Brain microvascular endothelial cell (primary cell): Measurements from ENCODE around the gene NDEL1.

Experiments used
- DNase-seq: peaks from one replicate; pipeline ENCODE4 v3.0.0-alpha.2; 2020
- H3K27ac ChIP-seq: fragments of 250-450 bp; sonication (Bioruptor Pico); 2 replicates; pipeline ENCODE4 v1.5.1; 2020; ENCODE audit warnings: mild to moderate bottlenecking, moderate library complexity
- H3K27me3 ChIP-seq: fragments of 250-450 bp; sonication (Bioruptor Pico); replicated peaks from 2 replicates; pipeline ENCODE4 v1.5.1; 2020; ENCODE audit warnings: mild to moderate bottlenecking
- H3K36me3 ChIP-seq: fragments of 250-450 bp; sonication (Bioruptor Pico); replicated peaks from 2 replicates; pipeline ENCODE4 v1.5.1; 2020; ENCODE audit warnings: mild to moderate bottlenecking
- H3K4me3 ChIP-seq: 2 replicates; pipeline ENCODE4 v1.5.1; 2011; ENCODE audit warnings: low read depth, mild to moderate bottlenecking, control low read depth, low read length, moderate library complexity
- in situ Hi-C: cut with HindIII; loops from 2 replicates; pipeline ENCODE4 v1.10.0; 2017; ENCODE audit warnings: low sequenced_read_pairs, low pct_ligation_motif_present
- TF ChIP-seq, protein P1 (sequence below): IDR thresholded peaks from 2 replicates; pipeline ENCODE4 v1.5.1; 2011; ENCODE audit warnings: low read depth, mild to moderate bottlenecking, moderate library complexity, low read length, control low read depth, inconsistent platforms; ENCODE audit errors: missing control alignments

NDEL1 gene

GRCh38 chr17:8499171-8499570 is 63.5 kb downstream of the NDEL1 start:
- DNase-seq, result no peak
- no peak overlapping the region for H3K27ac ChIP-seq
- no peaks in the 10 kb centered on the region for H3K27me3 ChIP-seq
- in situ Hi-C loops, result no loop called here
- H3K4me3 ChIP-seq, result no peak overlapping the region
- peaks cover 57% of the 10 kb centered on the region for H3K36me3 ChIP-seq
- TF ChIP-seq, protein P1, sequence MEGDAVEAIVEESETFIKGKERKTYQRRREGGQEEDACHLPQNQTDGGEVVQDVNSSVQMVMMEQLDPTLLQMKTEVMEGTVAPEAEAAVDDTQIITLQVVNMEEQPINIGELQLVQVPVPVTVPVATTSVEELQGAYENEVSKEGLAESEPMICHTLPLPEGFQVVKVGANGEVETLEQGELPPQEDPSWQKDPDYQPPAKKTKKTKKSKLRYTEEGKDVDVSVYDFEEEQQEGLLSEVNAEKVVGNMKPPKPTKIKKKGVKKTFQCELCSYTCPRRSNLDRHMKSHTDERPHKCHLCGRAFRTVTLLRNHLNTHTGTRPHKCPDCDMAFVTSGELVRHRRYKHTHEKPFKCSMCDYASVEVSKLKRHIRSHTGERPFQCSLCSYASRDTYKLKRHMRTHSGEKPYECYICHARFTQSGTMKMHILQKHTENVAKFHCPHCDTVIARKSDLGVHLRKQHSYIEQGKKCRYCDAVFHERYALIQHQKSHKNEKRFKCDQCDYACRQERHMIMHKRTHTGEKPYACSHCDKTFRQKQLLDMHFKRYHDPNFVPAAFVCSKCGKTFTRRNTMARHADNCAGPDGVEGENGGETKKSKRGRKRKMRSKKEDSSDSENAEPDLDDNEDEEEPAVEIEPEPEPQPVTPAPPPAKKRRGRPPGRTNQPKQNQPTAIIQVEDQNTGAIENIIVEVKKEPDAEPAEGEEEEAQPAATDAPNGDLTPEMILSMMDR, result no peak

DNA sequence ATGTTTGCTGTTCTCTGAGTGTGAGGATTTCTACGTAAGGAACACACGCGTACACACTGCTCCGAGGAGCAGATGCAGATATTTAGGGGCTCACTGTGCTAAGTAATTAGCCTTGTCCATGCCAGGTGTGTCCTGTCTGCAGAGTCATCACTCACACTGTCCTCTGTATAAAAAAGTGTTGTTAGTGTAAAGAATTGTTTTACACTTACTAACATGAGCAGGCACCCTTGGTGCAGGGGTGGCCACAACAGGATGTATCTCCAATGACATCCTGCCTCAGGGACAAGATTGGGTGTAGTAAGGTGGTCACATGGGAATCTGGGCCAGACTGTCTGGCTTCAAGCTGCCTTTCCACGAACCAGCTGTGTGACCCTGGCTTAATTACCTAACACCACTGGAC is 63.9 kb downstream of the NDEL1 start:
- no peak for DNase-seq
- in situ Hi-C loops, result no loop called here
- TF ChIP-seq, protein P1, result no peak
- peaks cover 58% of the 10 kb centered on the region for H3K36me3 ChIP-seq
- no peaks in the 10 kb centered on the region for H3K27me3 ChIP-seq
- H3K27ac ChIP-seq, result no peak overlapping the region
- H3K4me3 ChIP-seq, result no peak overlapping the region

DNA sequence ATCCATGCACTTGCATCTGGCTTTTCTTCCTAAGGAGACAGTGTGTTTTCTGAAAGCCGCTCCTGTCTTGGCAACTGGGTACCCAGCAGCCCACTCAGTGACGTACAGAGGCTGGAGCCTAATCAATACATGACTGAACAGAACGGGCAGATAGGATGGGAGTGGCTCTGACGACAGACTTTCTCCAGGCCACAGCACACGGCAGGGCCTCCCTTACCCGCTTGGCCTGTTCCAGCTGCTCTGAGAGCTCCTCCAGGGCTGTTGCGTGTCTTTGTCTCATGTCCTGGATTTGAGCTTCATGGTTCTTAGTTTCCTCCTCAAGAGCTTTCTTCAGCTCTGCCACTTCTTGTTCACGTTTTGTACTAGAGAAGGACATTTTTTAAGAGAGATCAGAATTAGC is 64.9 kb downstream of the NDEL1 start:
- Histone ChIP-seq H3K27me3 (no peaks in the 10 kb centered on the region), H3K36me3 (peaks cover 55% of the 10 kb centered on the region), H3K27ac (no peak overlapping the region), H3K4me3 (no peak overlapping the region)
- no peak for DNase-seq
- in situ Hi-C loops, result no loop called here
- TF ChIP-seq, protein P1, result no peak

DNA sequence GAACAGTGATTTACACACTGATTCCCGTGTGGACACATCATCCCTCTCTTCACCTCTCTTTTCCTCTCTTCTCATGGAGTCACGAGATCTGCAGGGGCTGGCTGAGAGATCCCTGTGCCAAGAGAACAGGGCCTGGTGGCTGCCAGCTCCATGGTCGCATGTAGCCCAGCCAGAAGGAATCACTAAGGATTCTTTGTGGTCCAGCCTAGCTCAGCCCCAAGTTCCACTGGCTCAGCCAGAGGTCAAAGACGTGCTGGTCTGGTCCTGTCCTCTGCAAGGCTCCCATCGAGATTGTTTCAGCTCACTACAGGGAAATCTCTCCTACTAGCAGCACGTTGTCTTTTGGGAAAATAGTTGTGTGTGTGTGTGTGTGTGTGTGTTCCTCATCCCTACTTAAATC is 66.4 kb downstream of the NDEL1 start:
- no peak for DNase-seq
- H3K27ac ChIP-seq, result no peak overlapping the region
- peaks cover 57% of the 10 kb centered on the region for H3K36me3 ChIP-seq
- in situ Hi-C loops, result no loop called here
- H3K4me3 ChIP-seq, result no peak overlapping the region
- no peaks in the 10 kb centered on the region for H3K27me3 ChIP-seq
- TF ChIP-seq, protein P1, result no peak

DNA sequence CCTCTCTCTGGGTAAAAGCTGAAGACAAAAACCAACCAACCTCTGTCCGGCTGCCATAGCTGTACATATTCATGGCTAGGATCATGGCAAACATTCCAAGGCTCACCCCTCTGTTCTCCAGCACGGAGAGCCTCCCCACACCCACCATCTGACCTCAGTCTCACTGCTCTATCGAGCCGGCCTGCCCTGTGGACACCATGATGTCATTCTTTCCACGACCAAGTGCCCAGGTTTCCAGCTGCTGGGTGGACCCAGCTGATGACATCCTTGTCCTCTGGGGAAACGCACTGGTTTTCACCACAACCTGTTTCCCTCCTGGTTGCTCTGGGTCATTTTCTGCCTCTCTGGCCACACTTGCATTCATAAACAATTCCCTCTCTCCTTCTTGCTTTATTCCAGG is 67.7 kb downstream of the NDEL1 start:
- Histone ChIP-seq H3K36me3 (peaks cover 60% of the 10 kb centered on the region), H3K4me3 (no peak overlapping the region), H3K27ac (no peak overlapping the region), H3K27me3 (no peaks in the 10 kb centered on the region)
- in situ Hi-C loops, result no loop called here
- TF ChIP-seq, protein P1, result no peak
- DNase-seq, result no peak

GRCh38 chr17:8503807-8504206 is 68.1 kb downstream of the NDEL1 start:
- TF ChIP-seq, protein P1, result no peak
- Histone ChIP-seq H3K27ac (no peak overlapping the region), H3K36me3 (peaks cover 61% of the 10 kb centered on the region), H3K4me3 (no peak overlapping the region), H3K27me3 (no peaks in the 10 kb centered on the region)
- no peak for DNase-seq
- in situ Hi-C loops, result no loop called here
